Measurements from ENCODE around the gene MRPL23.

Gene MRPL23

GRCh38 chr11:1997755-1998154, 50.6 kb downstream of the MRPL23 start, which contains the start of gene H19:
TSS of gene H19 (minus strand) at chr11:1997842.
- no peak within 1 kb of the TSS for H3K4me3 ChIP-seq (ENCODE audit: low read length)
- H3K27me3 ChIP-seq (ENCODE audit: control insufficient read depth, insufficient read depth, low read length) = no peaks in the 10 kb centered on the region
- no peaks in the 10 kb centered on the region for H3K36me3 ChIP-seq (ENCODE audit: control insufficient read depth, insufficient read depth, low read length)
- H3K9ac ChIP-seq (ENCODE audit: low read length) = no peak within 1 kb of the TSS
- H3K9me3 ChIP-seq (ENCODE audit: control insufficient read depth, low read length) = no peaks in the 10 kb centered on the region
- no peaks in the 10 kb centered on the region for H3K4me1 ChIP-seq (ENCODE audit: control insufficient read depth, insufficient read depth, low read length)

- Histone ChIP-seq H3K4me1 (ENCODE audit: control insufficient read depth, insufficient read depth, low read length) (no peaks in the 10 kb centered on the region), H3K27me3 (ENCODE audit: control insufficient read depth, insufficient read depth, low read length) (no peaks in the 10 kb centered on the region), H3K4me3 (ENCODE audit: low read length) (no peak overlapping the region), H3K9ac (ENCODE audit: low read length) (no peak overlapping the region), H3K9me3 (ENCODE audit: control insufficient read depth, low read length) (no peaks in the 10 kb centered on the region), H3K36me3 (ENCODE audit: control insufficient read depth, insufficient read depth, low read length) (no peaks in the 10 kb centered on the region)
These were observed 51.2 kb downstream of the MRPL23 start for GRCh38 chr11:1998290-1998689.

GRCh38 chr11:1998861-1999260, 51.7 kb downstream of the MRPL23 start:
- no peaks in the 10 kb centered on the region for H3K4me1 ChIP-seq (ENCODE audit: control insufficient read depth, insufficient read depth, low read length)
- H3K27me3 ChIP-seq (ENCODE audit: control insufficient read depth, insufficient read depth, low read length) = no peaks in the 10 kb centered on the region
- H3K36me3 ChIP-seq (ENCODE audit: control insufficient read depth, insufficient read depth, low read length) = no peaks in the 10 kb centered on the region
- no peaks in the 10 kb centered on the region for H3K9me3 ChIP-seq (ENCODE audit: control insufficient read depth, low read length)
- no peak overlapping the region for H3K4me3 ChIP-seq (ENCODE audit: low read length)
- no peak overlapping the region for H3K9ac ChIP-seq (ENCODE audit: low read length)

- Histone ChIP-seq H3K9ac (ENCODE audit: low read length) (no peak overlapping the region), H3K36me3 (ENCODE audit: control insufficient read depth, insufficient read depth, low read length) (no peaks in the 10 kb centered on the region), H3K27me3 (ENCODE audit: control insufficient read depth, insufficient read depth, low read length) (no peaks in the 10 kb centered on the region), H3K9me3 (ENCODE audit: control insufficient read depth, low read length) (no peaks in the 10 kb centered on the region), H3K4me1 (ENCODE audit: control insufficient read depth, insufficient read depth, low read length) (no peaks in the 10 kb centered on the region), H3K4me3 (ENCODE audit: low read length) (no peak overlapping the region)
These were observed 55.1 kb downstream of the MRPL23 start for GRCh38 chr11:2002042-2002776.

GRCh38 chr11:2002807-2003206, 55.7 kb downstream of the MRPL23 start:
- H3K9me3 ChIP-seq (ENCODE audit: control insufficient read depth, low read length) = no peaks in the 10 kb centered on the region
- H3K4me3 ChIP-seq (ENCODE audit: low read length) = no peak overlapping the region
- H3K4me1 ChIP-seq (ENCODE audit: control insufficient read depth, insufficient read depth, low read length) = no peaks in the 10 kb centered on the region
- H3K27me3 ChIP-seq (ENCODE audit: control insufficient read depth, insufficient read depth, low read length) = no peaks in the 10 kb centered on the region
- H3K9ac ChIP-seq (ENCODE audit: low read length) = no peak overlapping the region
- no peaks in the 10 kb centered on the region for H3K36me3 ChIP-seq (ENCODE audit: control insufficient read depth, insufficient read depth, low read length)

GRCh38 chr11:2004466-2004865, 57.3 kb downstream of the MRPL23 start:
- H3K9me3 ChIP-seq (ENCODE audit: control insufficient read depth, low read length) = no peaks in the 10 kb centered on the region
- H3K27me3 ChIP-seq (ENCODE audit: control insufficient read depth, insufficient read depth, low read length) = no peaks in the 10 kb centered on the region
- H3K36me3 ChIP-seq (ENCODE audit: control insufficient read depth, insufficient read depth, low read length) = no peaks in the 10 kb centered on the region
- no peak overlapping the region for H3K9ac ChIP-seq (ENCODE audit: low read length)
- no peaks in the 10 kb centered on the region for H3K4me1 ChIP-seq (ENCODE audit: control insufficient read depth, insufficient read depth, low read length)
- no peak overlapping the region for H3K4me3 ChIP-seq (ENCODE audit: low read length)

All from mucosa of stomach (tissue), 1 donor.